Measurements from ENCODE around the gene LRRC8B. TPM values are rescaled to one million over a fixed set of nuclear protein-coding genes. Genes with fewer than 3 reads are reported as not detected.

Gene LRRC8B
- total and polyA plus RNA-seq, 9 of the 15 experiments (the other 6 are each of a cell fraction or from before 2014, with no cell fraction given): 4.3 to 43.7 (median 14.4) TPM

DNA sequence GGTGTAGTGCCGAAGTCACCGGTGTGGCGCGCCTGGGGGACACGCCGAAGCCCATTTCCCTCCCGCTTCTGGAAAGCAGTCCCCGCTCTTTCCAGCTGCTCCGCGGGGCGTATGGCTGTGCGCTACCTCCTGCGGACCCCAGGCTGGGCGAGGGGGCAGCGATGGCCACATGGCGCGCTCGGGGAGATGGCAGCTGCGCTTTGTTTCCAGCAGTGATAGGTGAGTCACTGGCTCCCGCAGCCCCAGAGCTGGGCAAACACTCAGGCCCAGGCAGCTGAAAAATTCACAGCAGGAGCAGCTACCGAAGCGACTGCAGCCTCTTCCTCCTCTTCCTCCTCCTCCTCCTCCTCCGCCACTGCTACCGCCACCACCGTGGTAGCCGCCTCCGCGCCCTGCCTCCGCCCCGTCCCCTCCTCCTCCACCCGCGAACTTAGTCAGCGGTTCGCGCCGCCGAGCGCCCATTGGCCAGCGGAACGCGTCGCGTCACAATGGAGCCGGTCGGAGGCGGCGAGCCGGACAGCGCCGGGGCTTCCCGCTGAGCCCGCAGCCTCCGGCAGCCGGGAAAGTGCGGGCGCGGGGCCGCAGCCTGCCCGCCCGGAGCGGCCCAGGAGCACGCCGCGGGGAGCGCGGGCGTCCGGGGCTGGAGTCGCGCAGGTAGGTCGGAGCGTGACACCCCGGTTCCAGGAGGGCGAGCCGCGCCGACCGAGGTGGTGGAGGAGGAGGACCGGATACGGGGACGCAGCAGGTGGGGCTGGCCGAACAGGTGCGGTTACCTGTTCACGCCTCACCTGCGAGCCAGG lies at the start of gene LRRC8B (continued):
- TF ChIP-seq PURB (CRISPR knock-in tag; IDR thresholded peaks at IDR 0.05; ENCODE audit: low read depth): no peak
- TF ChIP-seq GTF2F1 (IDR thresholded peaks at IDR 0.05; ENCODE audit: low read depth, low read length): no peak
- no peak for TF ChIP-seq ZNF785 (CRISPR knock-in tag; IDR thresholded peaks at IDR 0.05)
- TF ChIP-seq NFIC (IDR thresholded peaks at IDR 0.05): peak; percentile 26
- no peak for TF ChIP-seq FOXM1 (IDR thresholded peaks at IDR 0.05; ENCODE audit: low read depth)
- TF ChIP-seq FOXM1 (CRISPR knock-in tag; IDR thresholded peaks at IDR 0.05; ENCODE audit: low read depth): no peak; the same call in 1 of the 2 replicates
- no peak for TF ChIP-seq ZKSCAN3 (CRISPR knock-in tag; IDR thresholded peaks at IDR 0.05)
- TF ChIP-seq, protein P1, sequence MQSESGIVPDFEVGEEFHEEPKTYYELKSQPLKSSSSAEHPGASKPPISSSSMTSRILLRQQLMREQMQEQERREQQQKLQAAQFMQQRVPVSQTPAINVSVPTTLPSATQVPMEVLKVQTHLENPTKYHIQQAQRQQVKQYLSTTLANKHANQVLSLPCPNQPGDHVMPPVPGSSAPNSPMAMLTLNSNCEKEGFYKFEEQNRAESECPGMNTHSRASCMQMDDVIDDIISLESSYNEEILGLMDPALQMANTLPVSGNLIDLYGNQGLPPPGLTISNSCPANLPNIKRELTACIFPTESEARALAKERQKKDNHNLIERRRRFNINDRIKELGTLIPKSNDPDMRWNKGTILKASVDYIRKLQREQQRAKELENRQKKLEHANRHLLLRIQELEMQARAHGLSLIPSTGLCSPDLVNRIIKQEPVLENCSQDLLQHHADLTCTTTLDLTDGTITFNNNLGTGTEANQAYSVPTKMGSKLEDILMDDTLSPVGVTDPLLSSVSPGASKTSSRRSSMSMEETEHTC (IDR thresholded peaks at IDR 0.05): no peak
- TF ChIP-seq IRF2 (CRISPR knock-in tag; IDR thresholded peaks at IDR 0.05): 0 out of 2 replicates have a peak, but pooled peaks have one; percentile 54
- TF ChIP-seq RBFOX2 (IDR thresholded peaks at IDR 0.05; ENCODE audit: low read depth, low read length): peak; percentile 98
- no peak for TF ChIP-seq HIVEP1 (CRISPR knock-in tag; IDR thresholded peaks at IDR 0.05)
- 0 out of 2 replicates have a peak, but pooled peaks have one; percentile 51 for TF ChIP-seq RBM14 (IDR thresholded peaks at IDR 0.05; ENCODE audit: borderline replicate concordance, insufficient read depth, low read depth, low read length)
- TF ChIP-seq MCM5 (IDR thresholded peaks at IDR 0.05; ENCODE audit: low read depth): no peak
- TF ChIP-seq ESRRA (IDR thresholded peaks at IDR 0.05; ENCODE audit: borderline replicate concordance, low read depth): no peak
- TF ChIP-seq, protein P2, sequence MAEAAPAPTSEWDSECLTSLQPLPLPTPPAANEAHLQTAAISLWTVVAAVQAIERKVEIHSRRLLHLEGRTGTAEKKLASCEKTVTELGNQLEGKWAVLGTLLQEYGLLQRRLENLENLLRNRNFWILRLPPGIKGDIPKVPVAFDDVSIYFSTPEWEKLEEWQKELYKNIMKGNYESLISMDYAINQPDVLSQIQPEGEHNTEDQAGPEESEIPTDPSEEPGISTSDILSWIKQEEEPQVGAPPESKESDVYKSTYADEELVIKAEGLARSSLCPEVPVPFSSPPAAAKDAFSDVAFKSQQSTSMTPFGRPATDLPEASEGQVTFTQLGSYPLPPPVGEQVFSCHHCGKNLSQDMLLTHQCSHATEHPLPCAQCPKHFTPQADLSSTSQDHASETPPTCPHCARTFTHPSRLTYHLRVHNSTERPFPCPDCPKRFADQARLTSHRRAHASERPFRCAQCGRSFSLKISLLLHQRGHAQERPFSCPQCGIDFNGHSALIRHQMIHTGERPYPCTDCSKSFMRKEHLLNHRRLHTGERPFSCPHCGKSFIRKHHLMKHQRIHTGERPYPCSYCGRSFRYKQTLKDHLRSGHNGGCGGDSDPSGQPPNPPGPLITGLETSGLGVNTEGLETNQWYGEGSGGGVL (CRISPR knock-in tag; IDR thresholded peaks at IDR 0.05): no peak
- TF ChIP-seq ZFX (CRISPR knock-in tag; IDR thresholded peaks at IDR 0.05): peak; percentile 89
- peak in 1 of 2 experiments; percentile 85; a peak in 1 of 4 replicates for TF ChIP-seq HDAC1 (IDR thresholded peaks at IDR 0.05)
- 0 out of 2 replicates have a peak, but pooled peaks have one; percentile 51 for TF ChIP-seq CEBPG (CRISPR knock-in tag; IDR thresholded peaks at IDR 0.05)
- no peak for TF ChIP-seq CEBPG (tag; conservative IDR thresholded peaks at IDR 0.05 in 1 of 2, IDR thresholded peaks at IDR 0.05 in 1 of 2)
- TF ChIP-seq RFX7 (CRISPR knock-in tag; IDR thresholded peaks at IDR 0.05): no peak
- no peak for TF ChIP-seq MCM2 (IDR thresholded peaks at IDR 0.05; ENCODE audit: low read depth)
- TF ChIP-seq MAFF (IDR thresholded peaks at IDR 0.05; ENCODE audit: low read length): no peak
- TF ChIP-seq ZNF707 (CRISPR knock-in tag; conservative IDR thresholded peaks at IDR 0.05): no peak
- 0 out of 2 replicates have a peak, but pooled peaks have one; percentile 71 for TF ChIP-seq CBX1 (IDR thresholded peaks at IDR 0.05; ENCODE audit: low read depth)
- peak; percentile 16; the same call in 1 of the 2 replicates for TF ChIP-seq CC2D1A (IDR thresholded peaks at IDR 0.05)
- TF ChIP-seq, protein P3, sequence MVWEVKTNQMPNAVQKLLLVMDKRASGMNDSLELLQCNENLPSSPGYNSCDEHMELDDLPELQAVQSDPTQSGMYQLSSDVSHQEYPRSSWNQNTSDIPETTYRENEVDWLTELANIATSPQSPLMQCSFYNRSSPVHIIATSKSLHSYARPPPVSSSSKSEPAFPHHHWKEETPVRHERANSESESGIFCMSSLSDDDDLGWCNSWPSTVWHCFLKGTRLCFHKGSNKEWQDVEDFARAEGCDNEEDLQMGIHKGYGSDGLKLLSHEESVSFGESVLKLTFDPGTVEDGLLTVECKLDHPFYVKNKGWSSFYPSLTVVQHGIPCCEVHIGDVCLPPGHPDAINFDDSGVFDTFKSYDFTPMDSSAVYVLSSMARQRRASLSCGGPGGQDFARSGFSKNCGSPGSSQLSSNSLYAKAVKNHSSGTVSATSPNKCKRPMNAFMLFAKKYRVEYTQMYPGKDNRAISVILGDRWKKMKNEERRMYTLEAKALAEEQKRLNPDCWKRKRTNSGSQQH (CRISPR knock-in tag; IDR thresholded peaks at IDR 0.05): 0 out of 2 replicates have a peak, but pooled peaks have one; percentile 45
